Measurements from ENCODE around the gene SPTBN1.

GRCh38 chr2:54455563-54456361, at the start of gene SPTBN1:
- TF ChIP-seq, protein P1, sequence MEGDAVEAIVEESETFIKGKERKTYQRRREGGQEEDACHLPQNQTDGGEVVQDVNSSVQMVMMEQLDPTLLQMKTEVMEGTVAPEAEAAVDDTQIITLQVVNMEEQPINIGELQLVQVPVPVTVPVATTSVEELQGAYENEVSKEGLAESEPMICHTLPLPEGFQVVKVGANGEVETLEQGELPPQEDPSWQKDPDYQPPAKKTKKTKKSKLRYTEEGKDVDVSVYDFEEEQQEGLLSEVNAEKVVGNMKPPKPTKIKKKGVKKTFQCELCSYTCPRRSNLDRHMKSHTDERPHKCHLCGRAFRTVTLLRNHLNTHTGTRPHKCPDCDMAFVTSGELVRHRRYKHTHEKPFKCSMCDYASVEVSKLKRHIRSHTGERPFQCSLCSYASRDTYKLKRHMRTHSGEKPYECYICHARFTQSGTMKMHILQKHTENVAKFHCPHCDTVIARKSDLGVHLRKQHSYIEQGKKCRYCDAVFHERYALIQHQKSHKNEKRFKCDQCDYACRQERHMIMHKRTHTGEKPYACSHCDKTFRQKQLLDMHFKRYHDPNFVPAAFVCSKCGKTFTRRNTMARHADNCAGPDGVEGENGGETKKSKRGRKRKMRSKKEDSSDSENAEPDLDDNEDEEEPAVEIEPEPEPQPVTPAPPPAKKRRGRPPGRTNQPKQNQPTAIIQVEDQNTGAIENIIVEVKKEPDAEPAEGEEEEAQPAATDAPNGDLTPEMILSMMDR (IDR thresholded peaks at IDR 0.05; ENCODE audit: borderline replicate concordance, extremely low read depth, low read length, poor library complexity, severe bottlenecking): no peak
- no peak for TF ChIP-seq EZH2 (IDR thresholded peaks at IDR 0.05; ENCODE audit: borderline replicate concordance, low read depth, low read length, severe bottlenecking)

Data from DND-41 (cell line).